Camera-type eye (tissue), 1 donor: ENCODE results near the gene GPR45. TPM values are rescaled to one million over a fixed set of nuclear protein-coding genes. Genes with fewer than 3 reads are reported as not detected.

Source experiments
- total RNA-seq: library from RNA; depleted of rRNA; stranded (reverse); fragments of >200 nt; gene quantifications from one replicate; pipeline ENCODE4 v1.2.3, GENCODE V29; 2014

The GPR45 gene
- not detected for total RNA-seq

GRCh38 chr2:105241443-105241842 is at the start of gene GPR45:
Gene GPR45 (plus strand): TSS chr2:105241743. CDS start chr2:105241859, 116 bp downstream.

Other genes with a start within 250 kb of the GPR45 start
- gene MRPS9, start 203.7 kb upstream of the GPR45 start, total RNA-seq = 26.4 TPM
- 28.0 TPM for gene TGFBRAP1, start 88.0 kb downstream of the GPR45 start, total RNA-seq
- 38.8 TPM for gene C2orf49, start 95.8 kb downstream of the GPR45 start, total RNA-seq
- gene FHL2, start 157.3 kb downstream of the GPR45 start, total RNA-seq = 46.5 TPM